WTC11 (cell line): ENCODE results near the gene CNTFR. TPM values are rescaled to one million over a fixed set of nuclear protein-coding genes. Genes with fewer than 3 reads are reported as not detected.

Experiments used
- ATAC-seq: fragments of 200-7000 bp; cut with Tn5 transposase; 2 replicates; pipeline ENCODE4 v1.10.0; 2021; ENCODE audit warnings: mild to moderate bottlenecking, moderate library complexity
- CTCF ChIA-PET: fragments of 300-600 bp; sonication (Branson Sonifier 250); formaldehyde crosslinking; loops from one replicate; lab custom pipeline; 2021; ENCODE audit warnings: antibody characterized with exemption; lab: Charles Lee
- POLR2A ChIA-PET: fragments of 350-600 bp; sonication (Branson Sonifier 250); formaldehyde crosslinking; loops from one replicate; lab custom pipeline; 2021; ENCODE audit warnings: antibody characterized with exemption; lab: Charles Lee
- DNase-seq: peaks from one replicate; pipeline ENCODE4 v3.0.0; 2021; ENCODE audit warnings: low spot score
- H3K27ac Mint-ChIP-seq: 2 replicates; pipeline ENCODE4 v1.8.0; 2021; ENCODE audit warnings: mixed read lengths
- H3K27me3 Mint-ChIP-seq: 2 replicates; pipeline ENCODE4 v1.8.0; 2021; ENCODE audit warnings: low read depth, mild to moderate bottlenecking, moderate library complexity, mixed read lengths
- H3K36me3 Mint-ChIP-seq: 2 replicates; pipeline ENCODE4 v1.8.0; 2021; ENCODE audit warnings: mixed read lengths
- H3K4me1 Mint-ChIP-seq: 2 replicates; pipeline ENCODE4 v1.8.0; 2022; ENCODE audit warnings: mixed read lengths
- H3K4me3 Mint-ChIP-seq: 2 replicates; pipeline ENCODE4 v1.8.0; 2021; ENCODE audit warnings: mild to moderate bottlenecking, moderate library complexity, mixed read lengths
- H3K9me3 Mint-ChIP-seq: 2 replicates; pipeline ENCODE4 v1.8.0; 2021; ENCODE audit warnings: mixed read lengths
- CREM ChIP-seq: sonication (generic); formaldehyde crosslinking; IDR thresholded peaks from 2 replicates; pipeline ENCODE4 v1.8.1; 2022; ENCODE audit warnings: mild to moderate bottlenecking, missing genetic modification reagents, moderate library complexity
- E2F4 ChIP-seq: sonication (generic); formaldehyde crosslinking; IDR thresholded peaks from 2 replicates; pipeline ENCODE4 v1.8.1; 2022; ENCODE audit warnings: low read depth, mild to moderate bottlenecking, moderate library complexity, missing genetic modification reagents, borderline replicate concordance
- FOXK1 ChIP-seq: sonication (generic); formaldehyde crosslinking; IDR thresholded peaks from 2 replicates; pipeline ENCODE4 v1.8.0; 2022; ENCODE audit warnings: mild to moderate bottlenecking, moderate library complexity, missing genetic modification reagents
- FOXP4 ChIP-seq: sonication (generic); formaldehyde crosslinking; IDR thresholded peaks from 2 replicates; pipeline ENCODE4 v1.8.0; 2022; ENCODE audit warnings: mild to moderate bottlenecking, missing genetic modification reagents
- HMGXB4 ChIP-seq: sonication (generic); formaldehyde crosslinking; IDR thresholded peaks from 2 replicates; pipeline ENCODE4 v1.8.1; 2023; ENCODE audit warnings: mild to moderate bottlenecking, moderate library complexity, missing genetic modification reagents
- USF2 ChIP-seq: sonication (generic); formaldehyde crosslinking; IDR thresholded peaks from 2 replicates; pipeline ENCODE4 v1.8.1; 2023; ENCODE audit warnings: mild to moderate bottlenecking, missing genetic modification reagents, moderate library complexity
- ZBTB21 ChIP-seq: sonication (generic); formaldehyde crosslinking; IDR thresholded peaks from 2 replicates; pipeline ENCODE4 v1.8.1; 2023; ENCODE audit warnings: mild to moderate bottlenecking, missing genetic modification reagents, borderline replicate concordance
- ZNF121 ChIP-seq: sonication (generic); formaldehyde crosslinking; IDR thresholded peaks from 2 replicates; pipeline ENCODE4 v1.8.0; 2023; ENCODE audit warnings: missing genetic modification reagents
- total RNA-seq: library from RNA; stranded (reverse); gene quantifications from 3 replicates; pipeline ENCODE4 v1.2.3, GENCODE V29; 2021
- TF ChIP-seq, protein P1 (sequence below): fragments of 200-600 bp; IDR thresholded peaks from 2 replicates; pipeline ENCODE4 v1.8.0; 2022; ENCODE audit warnings: antibody characterized with exemption
- TF ChIP-seq, protein P2 (sequence below): sonication (generic); formaldehyde crosslinking; IDR thresholded peaks from 2 replicates; pipeline ENCODE4 v1.8.0; 2023; ENCODE audit warnings: missing genetic modification reagents, mild to moderate bottlenecking, borderline replicate concordance
- TF ChIP-seq, protein P3 (sequence below): sonication (generic); formaldehyde crosslinking; IDR thresholded peaks from 2 replicates; pipeline ENCODE4 v1.8.0; 2023; ENCODE audit warnings: mild to moderate bottlenecking, missing genetic modification reagents
- TF ChIP-seq, protein P4 (sequence below): sonication (generic); formaldehyde crosslinking; IDR thresholded peaks from 2 replicates; pipeline ENCODE4 v1.8.0; 2022; ENCODE audit warnings: mild to moderate bottlenecking, missing genetic modification reagents

The CNTFR gene
- total RNA-seq, 1 experiment from 2014 or later = 18.0 TPM

- no peaks in the 10 kb centered on the region; the same call in 1 of the 2 replicates for H3K27me3 Mint-ChIP-seq
- ChIA-PET CTCF (interaction anchor here (0.5 to 8.0 kb wide), 59 partner anchors 8 to 214 kb away, joined by 3 to 192 read pairs (median 6); partner anchors contain the start of genes DCTN3, DNAI1, ENHO and FAM219A), POLR2A (interaction anchor here (0.5 to 1.6 kb wide), 4 partner anchors 34 to 105 kb away, joined by 3 to 5 read pairs (median 3); no protein-coding TSS in a partner anchor)
- DNase-seq = peak; percentile 88
- TF ChIP-seq ZBTB21 (CRISPR knock-in tag) (0 out of 2 replicates have a peak, but pooled peaks have one; percentile 20), FOXP4 (CRISPR knock-in tag) (no peak), ZNF121 (CRISPR knock-in tag) (no peak), CREM (CRISPR knock-in tag) (no peak)
- TF ChIP-seq, protein P1, sequence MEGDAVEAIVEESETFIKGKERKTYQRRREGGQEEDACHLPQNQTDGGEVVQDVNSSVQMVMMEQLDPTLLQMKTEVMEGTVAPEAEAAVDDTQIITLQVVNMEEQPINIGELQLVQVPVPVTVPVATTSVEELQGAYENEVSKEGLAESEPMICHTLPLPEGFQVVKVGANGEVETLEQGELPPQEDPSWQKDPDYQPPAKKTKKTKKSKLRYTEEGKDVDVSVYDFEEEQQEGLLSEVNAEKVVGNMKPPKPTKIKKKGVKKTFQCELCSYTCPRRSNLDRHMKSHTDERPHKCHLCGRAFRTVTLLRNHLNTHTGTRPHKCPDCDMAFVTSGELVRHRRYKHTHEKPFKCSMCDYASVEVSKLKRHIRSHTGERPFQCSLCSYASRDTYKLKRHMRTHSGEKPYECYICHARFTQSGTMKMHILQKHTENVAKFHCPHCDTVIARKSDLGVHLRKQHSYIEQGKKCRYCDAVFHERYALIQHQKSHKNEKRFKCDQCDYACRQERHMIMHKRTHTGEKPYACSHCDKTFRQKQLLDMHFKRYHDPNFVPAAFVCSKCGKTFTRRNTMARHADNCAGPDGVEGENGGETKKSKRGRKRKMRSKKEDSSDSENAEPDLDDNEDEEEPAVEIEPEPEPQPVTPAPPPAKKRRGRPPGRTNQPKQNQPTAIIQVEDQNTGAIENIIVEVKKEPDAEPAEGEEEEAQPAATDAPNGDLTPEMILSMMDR = peak; percentile 63
- TF ChIP-seq, protein P2, sequence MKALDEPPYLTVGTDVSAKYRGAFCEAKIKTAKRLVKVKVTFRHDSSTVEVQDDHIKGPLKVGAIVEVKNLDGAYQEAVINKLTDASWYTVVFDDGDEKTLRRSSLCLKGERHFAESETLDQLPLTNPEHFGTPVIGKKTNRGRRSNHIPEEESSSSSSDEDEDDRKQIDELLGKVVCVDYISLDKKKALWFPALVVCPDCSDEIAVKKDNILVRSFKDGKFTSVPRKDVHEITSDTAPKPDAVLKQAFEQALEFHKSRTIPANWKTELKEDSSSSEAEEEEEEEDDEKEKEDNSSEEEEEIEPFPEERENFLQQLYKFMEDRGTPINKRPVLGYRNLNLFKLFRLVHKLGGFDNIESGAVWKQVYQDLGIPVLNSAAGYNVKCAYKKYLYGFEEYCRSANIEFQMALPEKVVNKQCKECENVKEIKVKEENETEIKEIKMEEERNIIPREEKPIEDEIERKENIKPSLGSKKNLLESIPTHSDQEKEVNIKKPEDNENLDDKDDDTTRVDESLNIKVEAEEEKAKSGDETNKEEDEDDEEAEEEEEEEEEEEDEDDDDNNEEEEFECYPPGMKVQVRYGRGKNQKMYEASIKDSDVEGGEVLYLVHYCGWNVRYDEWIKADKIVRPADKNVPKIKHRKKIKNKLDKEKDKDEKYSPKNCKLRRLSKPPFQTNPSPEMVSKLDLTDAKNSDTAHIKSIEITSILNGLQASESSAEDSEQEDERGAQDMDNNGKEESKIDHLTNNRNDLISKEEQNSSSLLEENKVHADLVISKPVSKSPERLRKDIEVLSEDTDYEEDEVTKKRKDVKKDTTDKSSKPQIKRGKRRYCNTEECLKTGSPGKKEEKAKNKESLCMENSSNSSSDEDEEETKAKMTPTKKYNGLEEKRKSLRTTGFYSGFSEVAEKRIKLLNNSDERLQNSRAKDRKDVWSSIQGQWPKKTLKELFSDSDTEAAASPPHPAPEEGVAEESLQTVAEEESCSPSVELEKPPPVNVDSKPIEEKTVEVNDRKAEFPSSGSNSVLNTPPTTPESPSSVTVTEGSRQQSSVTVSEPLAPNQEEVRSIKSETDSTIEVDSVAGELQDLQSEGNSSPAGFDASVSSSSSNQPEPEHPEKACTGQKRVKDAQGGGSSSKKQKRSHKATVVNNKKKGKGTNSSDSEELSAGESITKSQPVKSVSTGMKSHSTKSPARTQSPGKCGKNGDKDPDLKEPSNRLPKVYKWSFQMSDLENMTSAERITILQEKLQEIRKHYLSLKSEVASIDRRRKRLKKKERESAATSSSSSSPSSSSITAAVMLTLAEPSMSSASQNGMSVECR = no peak
- no peaks in the 10 kb centered on the region for H3K36me3 Mint-ChIP-seq
- H3K4me1 Mint-ChIP-seq = peaks cover 2% of the 10 kb centered on the region; the same call in 1 of the 2 replicates
- no peaks in the 10 kb centered on the region for H3K9me3 Mint-ChIP-seq
- ATAC-seq = peak; percentile 87
- H3K27ac Mint-ChIP-seq = no peak overlapping the region
- H3K4me3 Mint-ChIP-seq = no peak overlapping the region
Observed at GRCh38 chr9:34547960-34548611, 41.4 kb downstream of the CNTFR start.

GRCh38 chr9:34546834-34547827 is 42.4 kb downstream of the CNTFR start:
- no peaks in the 10 kb centered on the region for H3K36me3 Mint-ChIP-seq
- TF ChIP-seq E2F4 = no peak
- TF ChIP-seq, protein P3, sequence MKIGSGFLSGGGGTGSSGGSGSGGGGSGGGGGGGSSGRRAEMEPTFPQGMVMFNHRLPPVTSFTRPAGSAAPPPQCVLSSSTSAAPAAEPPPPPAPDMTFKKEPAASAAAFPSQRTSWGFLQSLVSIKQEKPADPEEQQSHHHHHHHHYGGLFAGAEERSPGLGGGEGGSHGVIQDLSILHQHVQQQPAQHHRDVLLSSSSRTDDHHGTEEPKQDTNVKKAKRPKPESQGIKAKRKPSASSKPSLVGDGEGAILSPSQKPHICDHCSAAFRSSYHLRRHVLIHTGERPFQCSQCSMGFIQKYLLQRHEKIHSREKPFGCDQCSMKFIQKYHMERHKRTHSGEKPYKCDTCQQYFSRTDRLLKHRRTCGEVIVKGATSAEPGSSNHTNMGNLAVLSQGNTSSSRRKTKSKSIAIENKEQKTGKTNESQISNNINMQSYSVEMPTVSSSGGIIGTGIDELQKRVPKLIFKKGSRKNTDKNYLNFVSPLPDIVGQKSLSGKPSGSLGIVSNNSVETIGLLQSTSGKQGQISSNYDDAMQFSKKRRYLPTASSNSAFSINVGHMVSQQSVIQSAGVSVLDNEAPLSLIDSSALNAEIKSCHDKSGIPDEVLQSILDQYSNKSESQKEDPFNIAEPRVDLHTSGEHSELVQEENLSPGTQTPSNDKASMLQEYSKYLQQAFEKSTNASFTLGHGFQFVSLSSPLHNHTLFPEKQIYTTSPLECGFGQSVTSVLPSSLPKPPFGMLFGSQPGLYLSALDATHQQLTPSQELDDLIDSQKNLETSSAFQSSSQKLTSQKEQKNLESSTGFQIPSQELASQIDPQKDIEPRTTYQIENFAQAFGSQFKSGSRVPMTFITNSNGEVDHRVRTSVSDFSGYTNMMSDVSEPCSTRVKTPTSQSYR (CRISPR knock-in tag) = no peak
- TF ChIP-seq USF2 (CRISPR knock-in tag) = peak; percentile 49; the same call in 1 of the 2 replicates
- 0 out of 2 replicates have a peak, but pooled peaks have one; percentile 12 for TF ChIP-seq FOXK1 (CRISPR knock-in tag)
- TF ChIP-seq, protein P4, sequence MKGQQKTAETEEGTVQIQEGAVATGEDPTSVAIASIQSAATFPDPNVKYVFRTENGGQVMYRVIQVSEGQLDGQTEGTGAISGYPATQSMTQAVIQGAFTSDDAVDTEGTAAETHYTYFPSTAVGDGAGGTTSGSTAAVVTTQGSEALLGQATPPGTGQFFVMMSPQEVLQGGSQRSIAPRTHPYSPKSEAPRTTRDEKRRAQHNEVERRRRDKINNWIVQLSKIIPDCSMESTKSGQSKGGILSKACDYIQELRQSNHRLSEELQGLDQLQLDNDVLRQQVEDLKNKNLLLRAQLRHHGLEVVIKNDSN (CRISPR knock-in tag) = 0 out of 2 replicates have a peak, but pooled peaks have one; percentile 47
- no peak for TF ChIP-seq HMGXB4

More at GRCh38 chr9:34546834-34547827, 42.4 kb downstream of the CNTFR start:
- Mint-ChIP-seq H3K4me1 (peaks cover 2% of the 10 kb centered on the region; the same call in 1 of the 2 replicates), H3K27ac (no peak overlapping the region; the same call in 1 of the 2 replicates), H3K27me3 (no peaks in the 10 kb centered on the region; the same call in 1 of the 2 replicates), H3K9me3 (peaks cover 5% of the 10 kb centered on the region), H3K4me3 (no peak overlapping the region)
- ChIA-PET POLR2A (interaction anchor here (1.1 to 1.6 kb wide), 3 partner anchors 33 to 44 kb away, joined by 3 to 5 read pairs (median 3); no protein-coding TSS in a partner anchor), CTCF (interaction anchor here (0.6 to 8.0 kb wide), 57 partner anchors 8 to 213 kb away, joined by 3 to 192 read pairs (median 6); partner anchors contain the start of genes DCTN3, DNAI1, ENHO and FAM219A)
- peak; percentile 75 for ATAC-seq
- peak; percentile 91 for DNase-seq
